Epithelial cell of prostate (primary cell): ENCODE results near the gene RPSA.
"Not testable (repeated sequence)": the region's sequence is repeated elsewhere in the genome, so short reads cannot be mapped to it uniquely, and the experiment has no call there.

Experiments
- DNase-seq: peaks from one replicate; pipeline ENCODE4 v3.0.0-alpha.2; 2011; ENCODE audit warnings: low read depth, low spot score
- H3K27ac ChIP-seq: fragments of 450-650 bp; 2 replicates; pipeline ENCODE4 v1.5.1; 2017; ENCODE audit warnings: mild to moderate bottlenecking

The RPSA gene

GRCh38 chr3:39388153-39388552, 18.4 kb upstream of the RPSA start:
- H3K27ac ChIP-seq, result no peak overlapping the region
- no peak for DNase-seq

- no peak overlapping the region for H3K27ac ChIP-seq
- DNase-seq, result no peak
Observed at GRCh38 chr3:39388741-39389248, 17.7 kb upstream of the RPSA start.

GRCh38 chr3:39390181-39390580, 16.3 kb upstream of the RPSA start:
- no peak overlapping the region for H3K27ac ChIP-seq
- DNase-seq, result no peak

GRCh38 chr3:39396690-39397089, 9.8 kb upstream of the RPSA start:
- H3K27ac ChIP-seq, result no peak overlapping the region
- no peak for DNase-seq

GRCh38 chr3:39398700-39399099, 7.8 kb upstream of the RPSA start:
- no peak overlapping the region for H3K27ac ChIP-seq
- no peak for DNase-seq

- H3K27ac ChIP-seq, result no peak overlapping the region
- DNase-seq, result no peak
Observed at GRCh38 chr3:39401983-39402382, 4.5 kb upstream of the RPSA start.

GRCh38 chr3:39404943-39405686, 1.4 kb upstream of the RPSA start:
- H3K27ac ChIP-seq, result peak overlapping the region; percentile 85
- DNase-seq, result no peak

GRCh38 chr3:39405687-39406367, 693 bp upstream of the RPSA start:
- no peak for DNase-seq

GRCh38 chr3:39407259-39407629, 724 bp downstream of the RPSA start:
- peak overlapping the region; percentile 85 for H3K27ac ChIP-seq
- DNase-seq, result no peak

More at GRCh38 chr3:39405687-39406367, 693 bp upstream of the RPSA start:
- peak overlapping the region; percentile 85 for H3K27ac ChIP-seq

- peak overlapping the region; percentile 85 for H3K27ac ChIP-seq
- no peak for DNase-seq
Observed at GRCh38 chr3:39407773-39408492, 1.4 kb downstream of the RPSA start.

- DNase-seq, result no peak
Observed at GRCh38 chr3:39408493-39409372, 2.2 kb downstream of the RPSA start.

GRCh38 chr3:39409514-39410136, 3.1 kb downstream of the RPSA start:
- H3K27ac ChIP-seq, result peak overlapping the region; percentile 30
- no peak for DNase-seq

More at GRCh38 chr3:39408493-39409372, 2.2 kb downstream of the RPSA start:
- peak overlapping the region; percentile 85 for H3K27ac ChIP-seq

- no peak for DNase-seq
- H3K27ac ChIP-seq, result peak overlapping the region; percentile 30
Observed at GRCh38 chr3:39410893-39411292, 4.4 kb downstream of the RPSA start.

- DNase-seq, result no peak
- H3K27ac ChIP-seq, result peak overlapping the region; percentile 45
Observed at GRCh38 chr3:39412668-39413260, 6.2 kb downstream of the RPSA start.

- H3K27ac ChIP-seq, result peak overlapping the region; percentile 45
- DNase-seq, result no peak
Observed at GRCh38 chr3:39413691-39414420, 7.3 kb downstream of the RPSA start.

- peak overlapping the region; percentile 45 for H3K27ac ChIP-seq
- DNase-seq, result no peak
Observed at GRCh38 chr3:39414421-39414907, 7.9 kb downstream of the RPSA start.

- not testable (repeated sequence) for DNase-seq
- H3K27ac ChIP-seq, result peak overlapping the region; percentile 45
Observed at GRCh38 chr3:39415302-39415701, 8.8 kb downstream of the RPSA start.

GRCh38 chr3:39415983-39416382, 9.5 kb downstream of the RPSA start:
- DNase-seq, result no peak
- no peak overlapping the region for H3K27ac ChIP-seq
